ENCODE data around the gene TTF1.

Gene TTF1

GRCh38 chr9:132364068-132364467 lies 42.6 kb downstream of the TTF1 start:
- no peak for DNase-seq (ENCODE audit: low spot score)

- no peak for DNase-seq (ENCODE audit: low spot score)
These were observed 48.9 kb downstream of the TTF1 start for GRCh38 chr9:132357764-132358163.

GRCh38 chr9:132356324-132356924 lies 50.2 kb downstream of the TTF1 start:
- no peak for DNase-seq (ENCODE audit: low spot score)

GRCh38 chr9:132354637-132355355 lies 51.8 kb downstream of the TTF1 start, which contains the start of gene SETX:
SETX (minus strand) TSS chr9:132354986; CDS start chr9:132349428, 5,558 bp downstream.
- peak; percentile 98 for DNase-seq (ENCODE audit: low spot score)

GRCh38 chr9:132351404-132352045 lies 55.1 kb downstream of the TTF1 start:
- no peak for DNase-seq (ENCODE audit: low spot score)

- DNase-seq (ENCODE audit: low spot score), result no peak
These were observed 55.8 kb downstream of the TTF1 start for GRCh38 chr9:132350861-132351315.

GRCh38 chr9:132348676-132349075 lies 58.0 kb downstream of the TTF1 start:
- DNase-seq (ENCODE audit: low spot score), result no peak

- DNase-seq (ENCODE audit: low spot score), result no peak
These were observed 60.5 kb downstream of the TTF1 start for GRCh38 chr9:132346177-132346576.

GRCh38 chr9:132341177-132341840 lies 65.3 kb downstream of the TTF1 start:
- no peak for DNase-seq (ENCODE audit: low spot score)

- no peak for DNase-seq (ENCODE audit: low spot score)
These were observed 72.3 kb downstream of the TTF1 start for GRCh38 chr9:132334364-132334763.

- DNase-seq (ENCODE audit: low spot score), result no peak
These were observed 73.1 kb downstream of the TTF1 start for GRCh38 chr9:132333556-132333955.

GRCh38 chr9:132328580-132328979 lies 78.1 kb downstream of the TTF1 start:
- no peak for DNase-seq (ENCODE audit: low spot score)

GRCh38 chr9:132327537-132327936 lies 79.1 kb downstream of the TTF1 start:
- no peak for DNase-seq (ENCODE audit: low spot score)
